Measurements from ENCODE around the gene ANK3. TPM values are rescaled to one million over a fixed set of nuclear protein-coding genes. Genes with fewer than 3 reads are reported as not detected.

The ANK3 gene
- total RNA-seq, 4 donors from 2014 or later: 86.3 to 224 (median 139) TPM

GRCh38 chr10:60405172-60405571 is 15.5 kb upstream of the ANK3 start:
- H3K27ac ChIP-seq: no peak overlapping the region
- TF ChIP-seq CTCF (IDR thresholded peaks at IDR 0.05) (no peak), EP300 (IDR thresholded peaks at IDR 0.05) (no peak), POLR2A (IDR thresholded peaks at IDR 0.05) (no peak)
- H3K4me3 ChIP-seq: no peak overlapping the region
- no peaks in the 10 kb centered on the region for H3K36me3 ChIP-seq
- H3K27me3 ChIP-seq: no peaks in the 10 kb centered on the region
- H3K9me3 ChIP-seq: peaks cover 0 to 18% (median 4%) of the 10 kb centered on the region in 4 donors
- no peak for DNase-seq (ENCODE audit: low spot score in 2 of 2)
- H3K4me1 ChIP-seq: no peaks in the 10 kb centered on the region

GRCh38 chr10:60403168-60403873 is 13.6 kb upstream of the ANK3 start:
- TF ChIP-seq POLR2A (IDR thresholded peaks at IDR 0.05) (no peak), CTCF (IDR thresholded peaks at IDR 0.05) (no peak), EP300 (IDR thresholded peaks at IDR 0.05) (no peak)
- H3K4me3 ChIP-seq: no peak overlapping the region
- H3K27ac ChIP-seq: no peak overlapping the region
- H3K4me1 ChIP-seq: peaks cover 0 to 8% (median 0%) of the 10 kb centered on the region in 4 donors
- H3K27me3 ChIP-seq: no peaks in the 10 kb centered on the region
- no peaks in the 10 kb centered on the region for H3K36me3 ChIP-seq
- WGBS, 2 donors: 96 to 97% methylated on average over 8 of the region's 8 CpGs
- H3K9me3 ChIP-seq: peaks cover 0 to 18% (median 4%) of the 10 kb centered on the region in 4 donors
- DNase-seq (ENCODE audit: low spot score in 2 of 2): no peak

- no peaks in the 10 kb centered on the region for H3K36me3 ChIP-seq
- DNase-seq (ENCODE audit: low spot score in 2 of 2): no peak
- no peak for TF ChIP-seq EP300 (IDR thresholded peaks at IDR 0.05)
- no peak for TF ChIP-seq CTCF (IDR thresholded peaks at IDR 0.05)
- TF ChIP-seq POLR2A (IDR thresholded peaks at IDR 0.05): no peak
- H3K27ac ChIP-seq: no peak overlapping the region
- H3K27me3 ChIP-seq: no peaks in the 10 kb centered on the region
- no peak overlapping the region for H3K4me3 ChIP-seq
- H3K9me3 ChIP-seq: peaks cover 0 to 18% (median 4%) of the 10 kb centered on the region in 4 donors
- peaks cover 0 to 8% (median 0%) of the 10 kb centered on the region in 4 donors for H3K4me1 ChIP-seq
Measured at GRCh38 chr10:60400366-60400765, 10.7 kb upstream of the ANK3 start.

GRCh38 chr10:60399328-60399727 is 9.7 kb upstream of the ANK3 start:
- Histone ChIP-seq H3K27me3 (no peaks in the 10 kb centered on the region), H3K9me3 (peaks cover 0 to 18% (median 4%) of the 10 kb centered on the region in 4 donors), H3K27ac (no peak overlapping the region), H3K4me3 (no peak overlapping the region), H3K4me1 (peaks cover 0 to 8% (median 0%) of the 10 kb centered on the region in 4 donors), H3K36me3 (no peaks in the 10 kb centered on the region)
- TF ChIP-seq POLR2A (IDR thresholded peaks at IDR 0.05) (no peak), EP300 (IDR thresholded peaks at IDR 0.05) (no peak), CTCF (IDR thresholded peaks at IDR 0.05) (no peak)
- DNase-seq (ENCODE audit: low spot score in 2 of 2): no peak
- 65 to 69% methylated on average over 8 of the region's 8 CpGs for WGBS, 2 donors

GRCh38 chr10:60397792-60398191 is 8.1 kb upstream of the ANK3 start:
- Histone ChIP-seq H3K9me3 (peaks cover 0 to 7% (median 0%) of the 10 kb centered on the region in 4 donors), H3K4me3 (no peak overlapping the region), H3K27ac (no peak overlapping the region), H3K27me3 (no peaks in the 10 kb centered on the region), H3K36me3 (no peaks in the 10 kb centered on the region), H3K4me1 (peaks cover 0 to 8% (median 0%) of the 10 kb centered on the region in 4 donors)
- no peak for DNase-seq (ENCODE audit: low spot score in 2 of 2)
- 75 to 77% methylated on average over 2 of the region's 2 CpGs for WGBS, 2 donors
- no peak for TF ChIP-seq EP300 (IDR thresholded peaks at IDR 0.05)

Data from tibial nerve (tissue), 4 donors.